ENCODE data around the gene KCTD12. TPM values are rescaled to one million over a fixed set of nuclear protein-coding genes. Genes with fewer than 3 reads are reported as not detected.

Gene KCTD12
- total RNA-seq, 1 donor from 2014 or later = 124 TPM

Other genes with a start within 250 kb of the KCTD12 start
- not detected for gene ACOD1, start 62.1 kb upstream of the KCTD12 start, total RNA-seq
- 24.1 TPM for gene CLN5, start 105.7 kb upstream of the KCTD12 start, total RNA-seq
- gene FBXL3, start 140.8 kb upstream of the KCTD12 start, total RNA-seq = 114 TPM

Data from frontal cortex (tissue), 1 donor.